Progenitor cell of endocrine pancreas (in vitro differentiated cells): ENCODE results near the gene MCM8. TPM values are rescaled to one million over a fixed set of nuclear protein-coding genes. Genes with fewer than 3 reads are reported as not detected.

Experiments used
- DNase-seq: peaks from one replicate; pipeline ENCODE4 v3.0.0; 2021; ENCODE audit warnings: low spot score; ENCODE audit not compliant: unreplicated experiment
- H3K27ac Mint-ChIP-seq: 2 replicates; pipeline ENCODE4 v1.8.0; 2021; ENCODE audit warnings: mild to moderate bottlenecking, moderate library complexity, mixed read lengths
- H3K27me3 Mint-ChIP-seq: 2 replicates; pipeline ENCODE4 v1.8.0; 2021; ENCODE audit warnings: mixed read lengths
- H3K36me3 Mint-ChIP-seq: 2 replicates; pipeline ENCODE4 v1.8.0; 2022; ENCODE audit warnings: mixed read lengths; ENCODE audit not compliant: insufficient read depth
- H3K4me1 Mint-ChIP-seq: 2 replicates; pipeline ENCODE4 v1.8.0; 2021; ENCODE audit warnings: low read depth, mixed read lengths
- H3K4me3 Mint-ChIP-seq: 2 replicates; pipeline ENCODE4 v1.8.0; 2021; ENCODE audit warnings: low read depth, mild to moderate bottlenecking, moderate library complexity, mixed read lengths
- H3K9me3 Mint-ChIP-seq: 2 replicates; pipeline ENCODE4 v1.8.0; 2021; ENCODE audit warnings: low read depth, mixed read lengths
- CTCF ChIP-seq: fragments of 200-600 bp; sonication (generic); IDR thresholded peaks from one replicate; pipeline ENCODE4 v1.5.0; 2021; ENCODE audit warnings: antibody characterized with exemption, mild to moderate bottlenecking; ENCODE audit not compliant: unreplicated experiment
- total RNA-seq: library from RNA; stranded (reverse); gene quantifications from 2 replicates; pipeline ENCODE4 v1.2.1, GENCODE V29; 2021

Gene MCM8
- total RNA-seq, 1 donor from 2014 or later = 18.5 TPM

GRCh38 chr20:6007529-6008103 lies 57.2 kb downstream of the MCM8 start:
- peak overlapping the region; percentile 95 for H3K4me3 Mint-ChIP-seq
- H3K27ac Mint-ChIP-seq = peak overlapping the region; percentile 18
- H3K27me3 Mint-ChIP-seq = no peaks in the 10 kb centered on the region
- no peak for DNase-seq
- no peak for TF ChIP-seq CTCF
- peaks cover 14% of the 10 kb centered on the region for H3K4me1 Mint-ChIP-seq
- H3K36me3 Mint-ChIP-seq = peaks cover 17% of the 10 kb centered on the region
- no peaks in the 10 kb centered on the region for H3K9me3 Mint-ChIP-seq

- H3K27me3 Mint-ChIP-seq = no peaks in the 10 kb centered on the region
- H3K9me3 Mint-ChIP-seq = no peaks in the 10 kb centered on the region
- no peak for DNase-seq
- no peak overlapping the region for H3K27ac Mint-ChIP-seq
- H3K36me3 Mint-ChIP-seq = peaks cover 18% of the 10 kb centered on the region
- H3K4me1 Mint-ChIP-seq = peaks cover 14% of the 10 kb centered on the region
- peak overlapping the region; percentile 31 for H3K4me3 Mint-ChIP-seq
- no peak for TF ChIP-seq CTCF
These were observed 57.8 kb downstream of the MCM8 start for GRCh38 chr20:6008254-6008653.

GRCh38 chr20:6012179-6012578 lies 61.7 kb downstream of the MCM8 start:
- no peak overlapping the region for H3K4me3 Mint-ChIP-seq
- H3K27ac Mint-ChIP-seq = no peak overlapping the region

GRCh38 chr20:6014017-6014416 lies 63.6 kb downstream of the MCM8 start:
- Mint-ChIP-seq H3K36me3 (peaks cover 32% of the 10 kb centered on the region), H3K4me1 (no peaks in the 10 kb centered on the region)

More at GRCh38 chr20:6012179-6012578, 61.7 kb downstream of the MCM8 start:
- Mint-ChIP-seq H3K9me3 (no peaks in the 10 kb centered on the region), H3K4me1 (peaks cover 9% of the 10 kb centered on the region), H3K27me3 (no peaks in the 10 kb centered on the region), H3K36me3 (peaks cover 26% of the 10 kb centered on the region)
- no peak for DNase-seq
- no peak for TF ChIP-seq CTCF

GRCh38 chr20:6014957-6015356 lies 64.5 kb downstream of the MCM8 start:
- TF ChIP-seq CTCF = no peak
- Mint-ChIP-seq H3K4me3 (no peak overlapping the region), H3K4me1 (no peaks in the 10 kb centered on the region), H3K36me3 (peaks cover 33% of the 10 kb centered on the region), H3K9me3 (no peaks in the 10 kb centered on the region), H3K27me3 (no peaks in the 10 kb centered on the region), H3K27ac (peak overlapping the region; percentile 56)
- no peak for DNase-seq

More at GRCh38 chr20:6014017-6014416, 63.6 kb downstream of the MCM8 start:
- Mint-ChIP-seq H3K4me3 (no peak overlapping the region), H3K9me3 (no peaks in the 10 kb centered on the region), H3K27ac (no peak overlapping the region), H3K27me3 (no peaks in the 10 kb centered on the region)
- no peak for DNase-seq
- TF ChIP-seq CTCF = no peak
